ENCODE measurements around the gene GBX1. TPM values are rescaled to one million over a fixed set of nuclear protein-coding genes. Genes with fewer than 3 reads are reported as not detected.

GBX1 gene
- total RNA-seq, 1 donor from 2014 or later, result not detected

DNA sequence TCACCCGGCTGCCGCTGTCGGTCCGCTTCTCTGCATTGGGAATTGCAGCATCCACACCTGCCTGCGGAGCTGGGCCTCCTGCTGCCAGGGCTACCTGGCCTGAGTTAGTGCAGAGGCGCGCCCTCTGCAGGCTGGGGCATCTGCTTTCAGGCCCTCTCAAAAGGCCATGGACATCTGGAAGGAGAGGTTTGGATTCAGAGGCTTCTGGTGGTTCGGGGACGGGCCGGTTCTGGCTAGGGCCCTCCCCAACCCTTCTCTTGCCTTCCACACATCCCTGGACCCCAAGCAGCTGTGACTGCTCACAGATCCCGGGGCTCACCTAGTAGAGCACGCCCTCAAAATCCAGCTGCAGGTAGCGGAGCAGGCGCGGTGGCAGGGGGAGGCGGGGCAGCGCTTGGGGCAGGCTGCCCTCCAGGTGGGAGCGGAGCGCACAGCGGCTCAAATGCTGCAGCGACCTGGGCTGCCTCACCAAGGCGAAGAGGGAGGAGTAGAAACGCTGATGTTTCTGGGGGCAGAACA, 8.4 kb upstream of the GBX1 start:
- no peaks in the 10 kb centered on the region for H3K36me3 ChIP-seq
- intact Hi-C loops (cut with DNase I), result loop anchor here (10.0 kb wide), 1 partner anchor 271 kb away; no protein-coding TSS in a partner anchor
- H3K9me3 ChIP-seq, result no peaks in the 10 kb centered on the region
- no peak overlapping the region for H3K4me3 ChIP-seq
- DNase-seq (ENCODE audit: low spot score in 2 of 2), result no peak
- H3K27me3 ChIP-seq, result peaks cover 7% of the 10 kb centered on the region
- no peak overlapping the region for H3K27ac ChIP-seq
- TF ChIP-seq, protein P1, sequence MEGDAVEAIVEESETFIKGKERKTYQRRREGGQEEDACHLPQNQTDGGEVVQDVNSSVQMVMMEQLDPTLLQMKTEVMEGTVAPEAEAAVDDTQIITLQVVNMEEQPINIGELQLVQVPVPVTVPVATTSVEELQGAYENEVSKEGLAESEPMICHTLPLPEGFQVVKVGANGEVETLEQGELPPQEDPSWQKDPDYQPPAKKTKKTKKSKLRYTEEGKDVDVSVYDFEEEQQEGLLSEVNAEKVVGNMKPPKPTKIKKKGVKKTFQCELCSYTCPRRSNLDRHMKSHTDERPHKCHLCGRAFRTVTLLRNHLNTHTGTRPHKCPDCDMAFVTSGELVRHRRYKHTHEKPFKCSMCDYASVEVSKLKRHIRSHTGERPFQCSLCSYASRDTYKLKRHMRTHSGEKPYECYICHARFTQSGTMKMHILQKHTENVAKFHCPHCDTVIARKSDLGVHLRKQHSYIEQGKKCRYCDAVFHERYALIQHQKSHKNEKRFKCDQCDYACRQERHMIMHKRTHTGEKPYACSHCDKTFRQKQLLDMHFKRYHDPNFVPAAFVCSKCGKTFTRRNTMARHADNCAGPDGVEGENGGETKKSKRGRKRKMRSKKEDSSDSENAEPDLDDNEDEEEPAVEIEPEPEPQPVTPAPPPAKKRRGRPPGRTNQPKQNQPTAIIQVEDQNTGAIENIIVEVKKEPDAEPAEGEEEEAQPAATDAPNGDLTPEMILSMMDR (IDR thresholded peaks at IDR 0.05), result no peak
- no peaks in the 10 kb centered on the region for H3K4me1 ChIP-seq

DNA sequence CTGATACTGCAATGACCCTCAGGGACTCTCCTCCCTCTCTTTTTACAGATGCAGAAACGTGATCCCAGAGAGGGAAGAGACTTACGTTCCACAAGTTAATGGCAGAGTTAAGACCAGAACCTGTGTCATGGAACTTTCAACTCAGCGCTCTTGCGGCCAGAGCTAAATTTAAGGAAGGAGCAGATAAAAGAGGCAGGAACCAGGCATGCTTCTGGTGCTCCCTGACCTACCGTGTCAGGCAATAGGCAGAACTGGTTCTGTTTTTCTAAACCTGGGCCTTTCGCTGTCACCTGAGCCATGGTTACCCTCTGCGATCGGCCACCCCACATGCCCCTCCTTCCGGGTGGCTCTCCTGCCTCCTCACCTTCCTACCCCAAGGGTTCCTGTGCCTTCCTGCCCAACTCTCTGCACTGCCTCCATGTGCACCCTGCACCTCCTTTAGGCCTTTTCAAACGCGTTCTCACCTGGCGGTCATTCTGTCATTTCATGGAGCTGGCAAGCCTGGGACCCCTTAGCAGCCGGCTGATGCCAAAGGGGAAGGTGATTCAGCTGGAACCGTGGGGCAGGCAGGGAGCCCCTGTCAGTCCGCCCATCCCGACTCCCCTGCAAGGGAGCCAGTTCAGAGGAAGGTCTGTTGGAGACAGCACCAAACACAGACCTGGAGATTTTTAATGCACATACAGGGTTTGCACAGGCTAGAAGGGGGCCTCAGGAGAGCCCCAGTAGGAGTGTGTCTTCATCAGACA, 7.7 kb upstream of the GBX1 start:
- Histone ChIP-seq H3K27me3 (peaks cover 7% of the 10 kb centered on the region), H3K27ac (no peak overlapping the region), H3K36me3 (no peaks in the 10 kb centered on the region), H3K4me3 (no peak overlapping the region), H3K9me3 (no peaks in the 10 kb centered on the region), H3K4me1 (no peaks in the 10 kb centered on the region)
- intact Hi-C loops (cut with DNase I), result loop anchor here (10.0 kb wide), 1 partner anchor 270 kb away; no protein-coding TSS in a partner anchor
- TF ChIP-seq, protein P1 (IDR thresholded peaks at IDR 0.05), result no peak
- DNase-seq (ENCODE audit: low spot score in 2 of 2), result no peak

DNA sequence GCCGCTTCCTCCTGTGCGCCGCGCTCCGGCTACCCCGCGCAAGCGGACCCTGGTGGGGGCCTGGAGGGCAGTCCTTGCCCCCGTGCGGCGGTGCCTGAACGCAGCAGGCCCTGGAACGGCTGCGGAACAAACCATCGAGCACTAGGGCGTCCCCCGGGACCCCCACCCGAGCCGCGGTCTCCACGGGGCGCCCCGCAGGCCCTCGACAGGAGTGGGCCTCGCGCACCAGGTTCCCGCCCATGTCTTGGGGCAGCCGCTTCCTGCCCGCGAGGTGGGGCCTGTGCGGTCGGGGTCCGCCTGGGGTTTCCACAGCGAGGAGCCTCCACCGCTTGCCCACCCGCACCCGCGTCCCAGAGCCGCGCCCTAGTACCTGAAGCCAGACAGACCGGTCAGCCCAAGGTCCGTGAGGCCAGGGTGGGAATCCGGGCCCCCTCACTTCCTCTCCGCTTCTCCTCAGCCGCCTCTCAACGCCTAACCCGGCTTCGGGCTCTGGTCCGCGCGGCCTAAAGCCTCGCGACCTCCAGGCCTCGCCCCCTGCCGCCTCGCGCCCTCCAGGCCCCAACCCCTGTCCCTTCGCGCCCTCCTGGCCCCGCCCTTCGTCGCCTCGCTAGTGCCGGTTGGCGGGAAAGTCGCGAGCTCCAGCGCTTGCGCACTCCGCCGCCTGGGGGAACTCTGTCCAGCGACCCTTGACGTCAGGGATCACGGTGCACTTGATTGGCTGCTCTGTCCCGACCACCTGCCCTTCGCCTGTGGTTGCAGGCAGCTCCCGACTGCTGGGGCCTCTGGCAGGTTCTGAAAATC, 7.0 kb upstream of the GBX1 start:
- TF ChIP-seq, protein P1 (IDR thresholded peaks at IDR 0.05), result no peak
- H3K36me3 ChIP-seq, result no peaks in the 10 kb centered on the region
- no peak overlapping the region for H3K4me3 ChIP-seq
- peaks cover 7% of the 10 kb centered on the region for H3K27me3 ChIP-seq
- intact Hi-C loops (cut with DNase I), result loop anchor here (10.0 kb wide), 1 partner anchor 270 kb away; no protein-coding TSS in a partner anchor
- H3K9me3 ChIP-seq, result no peaks in the 10 kb centered on the region
- no peak overlapping the region for H3K27ac ChIP-seq
- H3K4me1 ChIP-seq, result no peaks in the 10 kb centered on the region
- DNase-seq (ENCODE audit: low spot score in 2 of 2), result no peak

DNA sequence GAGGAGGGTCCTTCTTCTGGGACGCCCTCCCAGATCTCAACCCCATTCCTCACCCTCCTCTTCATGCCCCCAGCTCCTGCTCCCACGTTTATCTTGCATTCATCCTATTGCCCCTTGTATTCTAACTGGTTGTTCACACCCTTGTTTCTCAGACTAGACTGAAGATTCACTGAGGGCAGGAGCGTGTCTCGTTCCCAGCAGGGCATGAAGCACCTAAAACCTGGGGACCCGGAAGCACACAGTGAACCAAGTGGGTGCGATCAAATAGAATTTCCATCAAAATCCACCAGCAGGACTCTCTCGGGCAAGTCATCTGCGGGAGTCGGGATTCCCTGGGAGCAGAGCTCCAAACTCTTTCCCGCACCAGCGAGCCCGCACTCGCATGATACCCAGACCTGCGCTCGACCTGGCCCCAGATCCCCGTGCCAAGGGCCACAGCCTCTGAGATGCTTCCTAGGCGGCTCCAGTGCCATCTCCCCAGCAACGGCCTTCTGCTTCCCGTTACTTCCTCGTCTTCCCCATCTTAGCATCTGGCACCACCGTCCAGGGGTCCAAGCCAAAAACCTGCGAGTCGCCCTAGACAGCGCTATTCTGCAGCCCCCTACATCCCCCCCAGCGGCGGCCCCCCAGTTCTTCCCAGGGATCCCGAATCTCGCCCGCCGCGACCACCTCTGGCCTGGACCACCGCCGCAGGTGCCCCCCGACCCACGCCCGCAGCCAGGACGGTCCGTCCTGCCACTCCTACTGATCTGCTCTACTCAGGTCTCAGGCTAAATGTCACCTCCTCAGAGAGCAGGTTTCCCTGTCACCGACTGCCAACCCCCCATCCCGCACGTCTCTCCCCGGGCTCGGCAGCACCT, 6.1 kb upstream of the GBX1 start:
- Histone ChIP-seq H3K36me3 (no peaks in the 10 kb centered on the region), H3K27me3 (peaks cover 11% of the 10 kb centered on the region), H3K4me3 (no peak overlapping the region), H3K4me1 (no peaks in the 10 kb centered on the region), H3K27ac (no peak overlapping the region), H3K9me3 (no peaks in the 10 kb centered on the region)
- DNase-seq (ENCODE audit: low spot score in 2 of 2), result no peak
- intact Hi-C loops (cut with DNase I), result loop anchor here (2.0 to 10.0 kb wide), 2 partner anchors 129 to 269 kb away; no protein-coding TSS in a partner anchor
- TF ChIP-seq, protein P1 (IDR thresholded peaks at IDR 0.05), result no peak
